Neutrophil (primary cell): ENCODE measurements around the gene VPS37C.
"Not testable (repeated sequence)": the region's sequence is repeated elsewhere in the genome, so short reads cannot be mapped to it uniquely, and the experiment has no call there.

Source experiments
- H3K27ac ChIP-seq: fragments of 200-600 bp; sonication (generic); 2 replicates; pipeline ENCODE4 v1.5.1; 2016; ENCODE audit warnings: mild to moderate bottlenecking, moderate library complexity
- H3K27me3 ChIP-seq: fragments of 200-600 bp; sonication (generic); 2 replicates; pipeline ENCODE4 v1.6.0; 2016; ENCODE audit warnings: mild to moderate bottlenecking
- H3K36me3 ChIP-seq: fragments of 200-600 bp; sonication (generic); 2 replicates; pipeline ENCODE4 v1.5.1; 2017
- H3K4me1 ChIP-seq, 2 experiments: fragments of 200-600 bp in 1 of 2; sonication (generic) in 1 of 2; 1 replicate in 1 of 2; 2 replicates in 1 of 2; pipeline versions ENCODE4 v1.5.1 to v1.6.1; 2013 to 2016; ENCODE audit warnings: low read depth in 1 of 2, low read length in 1 of 2, mild to moderate bottlenecking in 1 of 2, moderate library complexity in 1 of 2; ENCODE audit not compliant: control insufficient read depth in 1 of 2, insufficient read depth in 1 of 2
- H3K4me3 ChIP-seq, 2 experiments: fragments of 200-600 bp in 1 of 2; sonication (generic) in 1 of 2; 1 replicate in 1 of 2; 2 replicates in 1 of 2; pipeline ENCODE4 v1.5.1; 2013 to 2016; ENCODE audit warnings: low read depth in 1 of 2, low read length in 1 of 2, mild to moderate bottlenecking in 1 of 2, moderate library complexity in 1 of 2
- H3K9me3 ChIP-seq: fragments of 200-600 bp; sonication (generic); 2 replicates; pipeline ENCODE4 v1.5.1; 2016
- CTCF ChIP-seq: fragments of 200-600 bp; sonication (generic); IDR thresholded peaks from 2 replicates; pipeline ENCODE4 v1.5.1; 2016; ENCODE audit warnings: antibody characterized with exemption

Gene VPS37C

GRCh38 chr11:61181489-61181888, 20.3 kb upstream of the VPS37C start:
- Histone ChIP-seq H3K4me3 (no peak overlapping the region), H3K36me3 (no peaks in the 10 kb centered on the region), H3K4me1 (no peaks in the 10 kb centered on the region), H3K9me3 (no peaks in the 10 kb centered on the region), H3K27ac (no peak overlapping the region), H3K27me3 (no peaks in the 10 kb centered on the region)
- TF ChIP-seq CTCF = no peak

GRCh38 chr11:61180205-61180604, 19.0 kb upstream of the VPS37C start:
- not testable (repeated sequence) for H3K27ac ChIP-seq, H3K4me3 ChIP-seq, H3K4me1 ChIP-seq, H3K9me3 ChIP-seq, H3K36me3 ChIP-seq, H3K27me3 ChIP-seq

GRCh38 chr11:61176446-61176845, 15.2 kb upstream of the VPS37C start:
- Histone ChIP-seq H3K36me3 (no peaks in the 10 kb centered on the region), H3K9me3 (no peaks in the 10 kb centered on the region), H3K4me1 (peaks cover 16 to 22% of the 10 kb centered on the region in 2 experiments), H3K27ac (no peak overlapping the region), H3K4me3 (no peak overlapping the region), H3K27me3 (no peaks in the 10 kb centered on the region)
- TF ChIP-seq CTCF = no peak

GRCh38 chr11:61174949-61175348, 13.7 kb upstream of the VPS37C start:
- no peak overlapping the region for H3K27ac ChIP-seq
- no peaks in the 10 kb centered on the region for H3K27me3 ChIP-seq
- no peak overlapping the region for H3K4me3 ChIP-seq
- H3K9me3 ChIP-seq = no peaks in the 10 kb centered on the region
- TF ChIP-seq CTCF = no peak
- H3K4me1 ChIP-seq = peaks cover 23 to 31% of the 10 kb centered on the region in 2 experiments
- H3K36me3 ChIP-seq = no peaks in the 10 kb centered on the region

GRCh38 chr11:61174273-61174672, 13.0 kb upstream of the VPS37C start:
- Histone ChIP-seq H3K27me3 (no peaks in the 10 kb centered on the region), H3K9me3 (no peaks in the 10 kb centered on the region), H3K4me3 (no peak overlapping the region), H3K4me1 (peaks cover 23 to 33% of the 10 kb centered on the region in 2 experiments), H3K36me3 (no peaks in the 10 kb centered on the region), H3K27ac (no peak overlapping the region)
- TF ChIP-seq CTCF = no peak

GRCh38 chr11:61173456-61173855, 12.2 kb upstream of the VPS37C start:
- Histone ChIP-seq H3K9me3 (no peaks in the 10 kb centered on the region), H3K27ac (peak overlapping the region; percentile 90), H3K4me3 (no peak overlapping the region), H3K27me3 (no peaks in the 10 kb centered on the region), H3K4me1 (peaks cover 31 to 41% of the 10 kb centered on the region in 2 experiments), H3K36me3 (no peaks in the 10 kb centered on the region)
- no peak for TF ChIP-seq CTCF
